Epithelial cell of esophagus (primary cell): ENCODE results near the gene UIMC1.

ENCODE experiments used
- DNase-seq: peaks from one replicate; pipeline ENCODE4 v3.0.0; 2010; ENCODE audit warnings: low read depth
- H3K4me3 ChIP-seq: 2 replicates; pipeline ENCODE4 v1.5.1; 2011; ENCODE audit warnings: mild to moderate bottlenecking, low read length, control low read depth
- TF ChIP-seq, protein P1 (sequence below): IDR thresholded peaks from 2 replicates; pipeline ENCODE4 v1.5.1; 2011; ENCODE audit warnings: low read depth, mild to moderate bottlenecking, low read length, control low read depth, inconsistent platforms; ENCODE audit not compliant: insufficient read depth; ENCODE audit errors: missing control alignments

The UIMC1 gene

DNA sequence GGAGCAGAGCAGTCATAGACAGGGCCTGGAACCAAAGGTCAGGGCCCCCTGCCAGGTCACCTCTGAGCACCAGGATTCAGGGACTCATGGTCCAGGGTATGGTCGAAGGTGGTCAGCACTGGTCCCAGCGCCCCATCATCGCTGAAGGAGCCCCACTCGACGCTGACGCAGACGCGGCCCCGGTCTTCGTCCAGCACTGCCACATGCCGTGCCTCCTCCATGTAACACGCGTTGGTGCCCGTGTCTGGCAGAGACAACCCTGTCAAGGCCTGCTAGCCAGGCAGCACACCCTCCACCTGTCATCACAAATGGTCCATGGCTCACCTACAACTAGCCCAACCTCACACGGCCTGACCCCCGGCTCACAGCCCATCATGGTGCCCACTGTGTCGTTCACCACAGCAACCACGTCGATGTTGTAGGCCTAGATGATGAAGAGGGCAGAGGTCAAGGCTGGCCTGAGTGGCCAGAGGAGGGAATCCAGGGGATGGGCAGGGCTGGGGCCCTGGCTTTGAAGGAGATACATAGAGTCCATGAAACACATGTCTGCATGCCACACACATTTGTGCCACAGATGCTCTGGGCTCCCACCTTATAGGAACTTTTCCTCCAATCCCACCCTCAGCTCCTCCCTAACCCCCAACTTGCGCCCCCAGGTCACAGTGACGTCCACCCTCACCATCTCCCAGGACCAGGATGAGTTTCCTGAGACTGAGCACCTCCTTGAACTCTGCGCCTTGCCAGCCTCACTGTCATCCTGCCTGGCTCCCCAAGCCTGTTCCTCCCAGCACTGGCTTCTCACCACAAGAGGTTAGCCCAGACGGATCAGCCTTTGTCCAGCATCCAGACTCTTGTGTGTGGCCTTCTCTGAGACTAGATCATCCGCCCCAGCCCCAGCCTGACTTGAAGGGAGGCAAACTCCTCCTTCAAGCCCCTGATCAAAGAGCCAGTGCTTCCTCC, 117.0 kb downstream of the UIMC1 start:
- H3K4me3 ChIP-seq, result no peak overlapping the region
- DNase-seq, result no peak
- TF ChIP-seq, protein P1, sequence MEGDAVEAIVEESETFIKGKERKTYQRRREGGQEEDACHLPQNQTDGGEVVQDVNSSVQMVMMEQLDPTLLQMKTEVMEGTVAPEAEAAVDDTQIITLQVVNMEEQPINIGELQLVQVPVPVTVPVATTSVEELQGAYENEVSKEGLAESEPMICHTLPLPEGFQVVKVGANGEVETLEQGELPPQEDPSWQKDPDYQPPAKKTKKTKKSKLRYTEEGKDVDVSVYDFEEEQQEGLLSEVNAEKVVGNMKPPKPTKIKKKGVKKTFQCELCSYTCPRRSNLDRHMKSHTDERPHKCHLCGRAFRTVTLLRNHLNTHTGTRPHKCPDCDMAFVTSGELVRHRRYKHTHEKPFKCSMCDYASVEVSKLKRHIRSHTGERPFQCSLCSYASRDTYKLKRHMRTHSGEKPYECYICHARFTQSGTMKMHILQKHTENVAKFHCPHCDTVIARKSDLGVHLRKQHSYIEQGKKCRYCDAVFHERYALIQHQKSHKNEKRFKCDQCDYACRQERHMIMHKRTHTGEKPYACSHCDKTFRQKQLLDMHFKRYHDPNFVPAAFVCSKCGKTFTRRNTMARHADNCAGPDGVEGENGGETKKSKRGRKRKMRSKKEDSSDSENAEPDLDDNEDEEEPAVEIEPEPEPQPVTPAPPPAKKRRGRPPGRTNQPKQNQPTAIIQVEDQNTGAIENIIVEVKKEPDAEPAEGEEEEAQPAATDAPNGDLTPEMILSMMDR, result no peak

DNA sequence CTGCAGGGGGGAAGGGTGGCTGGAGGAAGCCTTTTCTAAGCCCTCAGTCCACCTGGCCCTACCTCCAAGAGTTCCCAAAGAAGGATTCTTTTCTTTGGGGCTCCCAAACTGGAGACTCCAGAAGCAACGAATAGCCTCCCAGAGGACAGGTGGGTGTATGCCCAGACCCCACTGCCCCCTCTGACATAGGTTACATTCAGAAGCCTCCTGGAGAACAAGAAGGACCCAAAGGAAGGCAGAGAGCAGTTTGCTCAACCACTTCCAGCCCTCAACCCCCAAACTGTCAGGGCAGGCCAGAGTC, 117.8 kb downstream of the UIMC1 start:
- DNase-seq, result no peak
- no peak overlapping the region for H3K4me3 ChIP-seq
- TF ChIP-seq, protein P1, result no peak

DNA sequence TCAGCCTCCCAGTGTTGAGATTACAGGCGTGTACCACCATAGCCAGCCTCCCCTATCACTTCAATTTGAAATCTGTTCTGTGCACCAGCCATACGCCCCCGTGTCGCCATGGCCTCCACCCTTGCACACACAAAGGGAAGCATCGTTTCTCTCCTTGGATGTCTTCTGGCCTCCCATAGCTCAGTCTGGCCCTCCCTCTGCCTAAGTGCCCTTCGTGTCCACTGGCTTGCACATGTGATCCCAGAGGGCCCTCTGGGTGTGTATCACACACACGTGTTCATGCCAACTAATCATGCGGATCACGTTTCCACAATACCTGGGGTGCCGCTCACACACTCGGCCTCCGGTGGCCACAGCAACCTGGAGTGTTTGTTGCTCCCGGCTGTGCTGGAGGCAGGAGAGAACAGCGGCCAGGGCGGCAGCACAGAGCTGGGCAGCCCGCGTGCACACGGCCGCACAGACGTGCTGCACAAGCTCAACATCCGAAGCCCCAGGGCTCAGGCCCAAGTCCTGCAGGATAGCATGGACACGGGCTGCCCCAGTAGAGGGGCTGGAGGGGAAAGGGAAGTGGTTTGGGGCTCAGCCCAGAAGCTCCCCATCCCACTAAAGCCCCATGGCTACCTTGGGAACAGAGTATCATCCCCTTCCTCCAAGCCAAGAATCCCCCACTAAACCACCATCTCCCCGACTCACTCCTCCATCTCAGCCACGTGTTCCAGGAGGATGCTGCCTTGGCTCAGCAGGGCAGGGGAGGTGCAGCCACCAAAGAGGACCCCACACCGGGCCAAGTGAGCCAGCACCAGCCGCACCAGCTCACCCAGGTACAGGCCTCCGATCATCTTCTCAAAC, 118.3 kb downstream of the UIMC1 start:
- TF ChIP-seq, protein P1, result no peak
- H3K4me3 ChIP-seq, result no peak overlapping the region
- no peak for DNase-seq

DNA sequence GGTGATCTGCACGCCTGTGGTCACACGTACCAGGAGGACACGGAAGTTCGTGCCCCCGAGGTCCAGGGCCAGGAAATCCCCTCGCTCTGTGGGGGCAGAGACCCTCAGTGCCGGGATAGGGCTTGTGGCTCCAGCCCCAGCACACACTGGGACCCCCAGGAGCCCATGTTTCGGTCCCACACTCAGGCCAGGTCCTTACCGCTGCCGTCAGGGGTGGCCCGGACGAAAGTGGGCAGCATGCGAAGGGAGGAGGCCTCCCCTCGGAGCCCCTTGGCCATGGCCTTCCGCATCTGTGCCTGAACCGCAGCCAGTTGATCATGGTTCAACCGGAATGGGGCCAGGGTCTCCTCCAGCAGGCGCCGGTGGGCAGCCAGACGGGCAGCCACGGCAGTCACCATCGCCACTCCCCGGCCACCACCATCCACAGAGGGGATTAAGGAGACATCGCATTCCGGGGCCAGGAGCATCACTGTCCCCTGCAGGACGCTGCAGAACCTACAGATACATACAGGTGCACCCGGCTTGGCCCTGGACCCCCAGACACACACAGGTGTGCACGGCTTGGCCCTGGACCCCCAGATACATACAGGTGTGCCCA, 119.2 kb downstream of the UIMC1 start:
- TF ChIP-seq, protein P1, result no peak
- no peak for DNase-seq

DNA sequence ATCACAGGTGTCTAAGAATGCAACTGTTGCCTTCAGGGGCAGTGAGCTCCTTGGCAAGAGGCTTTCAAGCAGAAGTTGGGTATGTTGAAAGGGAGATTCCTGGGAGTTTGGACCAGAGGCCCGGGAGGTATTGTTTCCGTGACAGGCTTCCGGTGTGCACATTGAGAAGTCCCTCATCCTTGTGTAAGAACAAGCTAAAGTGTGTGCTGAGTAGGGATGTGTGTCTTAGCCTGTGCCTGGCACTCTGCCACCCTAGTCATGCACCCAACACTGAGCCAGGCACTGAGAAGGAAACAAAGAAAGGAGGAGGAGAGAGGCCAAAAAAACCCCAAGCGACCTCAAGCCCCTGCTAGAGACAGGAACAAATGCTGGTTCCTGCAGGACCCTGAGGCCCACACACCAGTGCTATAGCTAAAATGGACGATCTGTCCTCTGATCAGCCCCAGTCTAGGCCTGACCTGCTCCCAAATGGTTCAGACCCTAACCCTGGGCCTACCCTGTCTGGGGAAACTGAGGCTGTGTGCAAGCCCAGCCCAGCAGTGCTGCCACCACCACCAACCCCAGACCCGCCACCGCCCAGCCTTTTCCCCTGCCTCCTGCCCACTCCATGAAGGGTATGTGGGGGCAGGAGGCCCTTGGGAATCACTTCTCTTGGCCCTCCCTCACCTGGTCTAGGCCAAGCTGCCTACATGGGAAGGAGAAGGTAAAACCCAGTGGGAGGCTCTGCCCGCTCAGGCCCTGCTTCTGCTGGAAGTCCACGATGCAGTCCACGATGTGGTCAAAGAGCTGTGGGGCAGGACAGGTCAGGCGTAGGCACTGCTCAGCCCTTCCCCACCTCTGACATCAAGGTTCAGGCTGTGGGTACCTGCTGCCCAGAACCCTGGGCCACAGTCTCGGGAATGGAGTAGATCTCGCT, 120.0 kb downstream of the UIMC1 start:
- DNase-seq, result no peak
- no peak overlapping the region for H3K4me3 ChIP-seq
- TF ChIP-seq, protein P1, result no peak

More for the DNA sequence above, 119.2 kb downstream of the UIMC1 start:
- no peak overlapping the region for H3K4me3 ChIP-seq

DNA sequence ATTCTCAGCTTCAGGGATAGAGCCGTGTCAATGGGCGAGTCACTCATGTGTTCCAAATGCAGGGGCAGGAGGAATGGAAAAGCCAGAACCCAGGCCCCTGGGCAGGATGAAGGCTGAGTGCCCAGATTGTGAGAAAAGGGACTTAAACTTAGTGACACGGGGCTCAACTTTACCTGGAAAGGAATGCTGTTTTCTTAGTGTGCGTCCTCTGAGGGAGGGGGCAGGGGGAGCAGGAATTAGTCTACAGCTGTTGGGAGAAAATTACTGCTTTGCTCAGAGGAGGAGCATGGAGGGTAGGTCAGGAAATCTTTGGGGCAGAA, 122.0 kb downstream of the UIMC1 start:
- TF ChIP-seq, protein P1, result no peak
- DNase-seq, result no peak
- H3K4me3 ChIP-seq, result no peak overlapping the region
